HCT116 (cell line): Measurements from ENCODE around the gene WAC.

Experiments
- EZH2 ChIP-seq: fragments of 200-600 bp; sonication (generic); IDR thresholded peaks from 2 replicates; pipeline ENCODE4 v1.6.1; 2017; ENCODE audit warnings: antibody characterized with exemption, mixed run types
- POLR2A ChIP-seq: IDR thresholded peaks from 2 replicates; pipeline ENCODE4 v1.7.0; 2011; ENCODE audit warnings: borderline replicate concordance; ENCODE audit not compliant: insufficient read depth, insufficient read length; ENCODE audit errors: extremely low read depth
- POLR2AphosphoS5 ChIP-seq: IDR thresholded peaks from 2 replicates; pipeline ENCODE4 v1.6.1; 2011; ENCODE audit warnings: mild to moderate bottlenecking, low read depth, low read length, moderate library complexity
- TCF7L2 ChIP-seq: IDR thresholded peaks from 2 replicates; pipeline ENCODE4 v1.7.0; 2011; ENCODE audit warnings: borderline replicate concordance, inconsistent platforms; ENCODE audit not compliant: insufficient read depth, insufficient read length; ENCODE audit errors: extremely low read depth
- YY1 ChIP-seq: IDR thresholded peaks from 2 replicates; pipeline ENCODE4 v1.6.1; 2011; ENCODE audit warnings: low read length, low read depth, moderate library complexity, mild to moderate bottlenecking; ENCODE audit not compliant: insufficient replicate concordance; ENCODE audit errors: extremely low read depth
- ZFX ChIP-seq: fragments of 450-650 bp; IDR thresholded peaks from 2 replicates; pipeline ENCODE4 v1.6.1; 2017
- TF ChIP-seq, protein P1 (sequence below), 3 experiments: fragments of 200-600 bp in 1 of 3; sonication (generic) in 1 of 3; IDR thresholded peaks in 2 of 3; conservative IDR thresholded peaks in 1 of 3; 2 replicates each; pipeline ENCODE4 v1.5.1; 2012 to 2017; ENCODE audit warnings: low read depth in 2 of 3, low read length in 2 of 3, antibody characterized with exemption in 1 of 3, borderline replicate concordance in 1 of 3, control low read depth in 1 of 3, mild to moderate bottlenecking in 1 of 3, mixed read lengths in 1 of 3, mixed run types in 1 of 3, moderate library complexity in 1 of 3; ENCODE audit not compliant: insufficient read depth in 1 of 3
- TF ChIP-seq, protein P2 (sequence below): IDR thresholded peaks from 2 replicates; pipeline ENCODE4 v1.6.1; 2012; ENCODE audit warnings: low read depth
- TF ChIP-seq, protein P3 (sequence below): IDR thresholded peaks from 2 replicates; pipeline ENCODE4 v1.6.1; 2011; ENCODE audit warnings: mild to moderate bottlenecking, low read length, moderate library complexity; ENCODE audit not compliant: insufficient replicate concordance; ENCODE audit errors: extremely low read depth

DNA sequence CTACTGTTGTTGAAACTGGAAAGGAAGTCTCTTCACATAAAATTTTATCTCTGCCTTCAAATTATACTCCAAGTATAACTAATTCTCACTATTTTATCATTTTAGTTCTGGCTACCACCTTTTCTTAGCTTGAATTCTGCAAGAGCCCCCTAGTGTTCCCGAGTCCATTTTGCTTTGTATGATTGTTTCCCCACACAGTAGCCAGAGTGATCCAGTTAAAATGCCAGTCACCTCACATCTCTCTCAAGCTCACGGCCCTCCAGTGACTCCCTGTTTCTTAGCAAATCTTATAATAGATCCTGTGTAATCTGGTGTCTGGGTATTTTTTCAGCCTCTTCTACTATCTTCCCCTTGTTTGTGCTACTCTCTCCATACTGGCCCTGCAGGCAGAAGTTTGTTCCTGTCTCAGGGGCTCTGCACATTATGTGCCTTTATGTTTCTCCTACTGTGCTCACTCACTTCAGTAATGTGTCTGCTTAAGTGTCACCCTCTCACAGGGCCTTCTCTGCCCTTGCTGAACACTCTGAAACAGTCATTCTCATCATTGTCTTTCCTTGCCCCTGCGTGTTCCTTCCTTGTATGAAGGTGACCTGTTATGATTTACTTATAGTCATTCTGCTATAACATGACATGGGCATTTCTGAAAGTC is 8.9 kb downstream of the WAC start:
- TF ChIP-seq, protein P1, sequence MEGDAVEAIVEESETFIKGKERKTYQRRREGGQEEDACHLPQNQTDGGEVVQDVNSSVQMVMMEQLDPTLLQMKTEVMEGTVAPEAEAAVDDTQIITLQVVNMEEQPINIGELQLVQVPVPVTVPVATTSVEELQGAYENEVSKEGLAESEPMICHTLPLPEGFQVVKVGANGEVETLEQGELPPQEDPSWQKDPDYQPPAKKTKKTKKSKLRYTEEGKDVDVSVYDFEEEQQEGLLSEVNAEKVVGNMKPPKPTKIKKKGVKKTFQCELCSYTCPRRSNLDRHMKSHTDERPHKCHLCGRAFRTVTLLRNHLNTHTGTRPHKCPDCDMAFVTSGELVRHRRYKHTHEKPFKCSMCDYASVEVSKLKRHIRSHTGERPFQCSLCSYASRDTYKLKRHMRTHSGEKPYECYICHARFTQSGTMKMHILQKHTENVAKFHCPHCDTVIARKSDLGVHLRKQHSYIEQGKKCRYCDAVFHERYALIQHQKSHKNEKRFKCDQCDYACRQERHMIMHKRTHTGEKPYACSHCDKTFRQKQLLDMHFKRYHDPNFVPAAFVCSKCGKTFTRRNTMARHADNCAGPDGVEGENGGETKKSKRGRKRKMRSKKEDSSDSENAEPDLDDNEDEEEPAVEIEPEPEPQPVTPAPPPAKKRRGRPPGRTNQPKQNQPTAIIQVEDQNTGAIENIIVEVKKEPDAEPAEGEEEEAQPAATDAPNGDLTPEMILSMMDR (IDR thresholded peaks at IDR 0.05 in 2 of 3, conservative IDR thresholded peaks at IDR 0.05 in 1 of 3; ENCODE audit: borderline replicate concordance in 1 of 3, insufficient read depth in 1 of 3, low read depth in 2 of 3, low read length in 2 of 3): 0 out of 6 replicates have a peak, but pooled peaks of 1 of the 3 experiments have one; percentile 3
- TF ChIP-seq TCF7L2: no peak
- TF ChIP-seq, protein P2, sequence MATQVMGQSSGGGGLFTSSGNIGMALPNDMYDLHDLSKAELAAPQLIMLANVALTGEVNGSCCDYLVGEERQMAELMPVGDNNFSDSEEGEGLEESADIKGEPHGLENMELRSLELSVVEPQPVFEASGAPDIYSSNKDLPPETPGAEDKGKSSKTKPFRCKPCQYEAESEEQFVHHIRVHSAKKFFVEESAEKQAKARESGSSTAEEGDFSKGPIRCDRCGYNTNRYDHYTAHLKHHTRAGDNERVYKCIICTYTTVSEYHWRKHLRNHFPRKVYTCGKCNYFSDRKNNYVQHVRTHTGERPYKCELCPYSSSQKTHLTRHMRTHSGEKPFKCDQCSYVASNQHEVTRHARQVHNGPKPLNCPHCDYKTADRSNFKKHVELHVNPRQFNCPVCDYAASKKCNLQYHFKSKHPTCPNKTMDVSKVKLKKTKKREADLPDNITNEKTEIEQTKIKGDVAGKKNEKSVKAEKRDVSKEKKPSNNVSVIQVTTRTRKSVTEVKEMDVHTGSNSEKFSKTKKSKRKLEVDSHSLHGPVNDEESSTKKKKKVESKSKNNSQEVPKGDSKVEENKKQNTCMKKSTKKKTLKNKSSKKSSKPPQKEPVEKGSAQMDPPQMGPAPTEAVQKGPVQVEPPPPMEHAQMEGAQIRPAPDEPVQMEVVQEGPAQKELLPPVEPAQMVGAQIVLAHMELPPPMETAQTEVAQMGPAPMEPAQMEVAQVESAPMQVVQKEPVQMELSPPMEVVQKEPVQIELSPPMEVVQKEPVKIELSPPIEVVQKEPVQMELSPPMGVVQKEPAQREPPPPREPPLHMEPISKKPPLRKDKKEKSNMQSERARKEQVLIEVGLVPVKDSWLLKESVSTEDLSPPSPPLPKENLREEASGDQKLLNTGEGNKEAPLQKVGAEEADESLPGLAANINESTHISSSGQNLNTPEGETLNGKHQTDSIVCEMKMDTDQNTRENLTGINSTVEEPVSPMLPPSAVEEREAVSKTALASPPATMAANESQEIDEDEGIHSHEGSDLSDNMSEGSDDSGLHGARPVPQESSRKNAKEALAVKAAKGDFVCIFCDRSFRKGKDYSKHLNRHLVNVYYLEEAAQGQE: no peak
- TF ChIP-seq POLR2A: no peak
- TF ChIP-seq EZH2: no peak
- TF ChIP-seq, protein P3, sequence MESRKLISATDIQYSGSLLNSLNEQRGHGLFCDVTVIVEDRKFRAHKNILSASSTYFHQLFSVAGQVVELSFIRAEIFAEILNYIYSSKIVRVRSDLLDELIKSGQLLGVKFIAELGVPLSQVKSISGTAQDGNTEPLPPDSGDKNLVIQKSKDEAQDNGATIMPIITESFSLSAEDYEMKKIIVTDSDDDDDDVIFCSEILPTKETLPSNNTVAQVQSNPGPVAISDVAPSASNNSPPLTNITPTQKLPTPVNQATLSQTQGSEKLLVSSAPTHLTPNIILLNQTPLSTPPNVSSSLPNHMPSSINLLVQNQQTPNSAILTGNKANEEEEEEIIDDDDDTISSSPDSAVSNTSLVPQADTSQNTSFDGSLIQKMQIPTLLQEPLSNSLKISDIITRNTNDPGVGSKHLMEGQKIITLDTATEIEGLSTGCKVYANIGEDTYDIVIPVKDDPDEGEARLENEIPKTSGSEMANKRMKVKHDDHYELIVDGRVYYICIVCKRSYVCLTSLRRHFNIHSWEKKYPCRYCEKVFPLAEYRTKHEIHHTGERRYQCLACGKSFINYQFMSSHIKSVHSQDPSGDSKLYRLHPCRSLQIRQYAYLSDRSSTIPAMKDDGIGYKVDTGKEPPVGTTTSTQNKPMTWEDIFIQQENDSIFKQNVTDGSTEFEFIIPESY: no peak
- no peak for TF ChIP-seq ZFX
- TF ChIP-seq POLR2AphosphoS5: no peak
- no peak for TF ChIP-seq YY1
